ENCODE measurements around the gene MPZL1. TPM values are rescaled to one million over a fixed set of nuclear protein-coding genes. Genes with fewer than 3 reads are reported as not detected.

The MPZL1 gene
- total RNA-seq, 1 donor from 2014 or later, result 85.2 TPM

- Histone ChIP-seq H3K4me1 (no peaks in the 10 kb centered on the region), H3K36me3 (no peaks in the 10 kb centered on the region), H3K4me3 (no peak overlapping the region), H3K27me3 (peaks cover 2% of the 10 kb centered on the region), H3K27ac (no peak overlapping the region), H3K9me3 (no peaks in the 10 kb centered on the region)
- intact Hi-C loops (cut with DNase I), result no loop called here
- no peak for DNase-seq
- TF ChIP-seq, protein P1, sequence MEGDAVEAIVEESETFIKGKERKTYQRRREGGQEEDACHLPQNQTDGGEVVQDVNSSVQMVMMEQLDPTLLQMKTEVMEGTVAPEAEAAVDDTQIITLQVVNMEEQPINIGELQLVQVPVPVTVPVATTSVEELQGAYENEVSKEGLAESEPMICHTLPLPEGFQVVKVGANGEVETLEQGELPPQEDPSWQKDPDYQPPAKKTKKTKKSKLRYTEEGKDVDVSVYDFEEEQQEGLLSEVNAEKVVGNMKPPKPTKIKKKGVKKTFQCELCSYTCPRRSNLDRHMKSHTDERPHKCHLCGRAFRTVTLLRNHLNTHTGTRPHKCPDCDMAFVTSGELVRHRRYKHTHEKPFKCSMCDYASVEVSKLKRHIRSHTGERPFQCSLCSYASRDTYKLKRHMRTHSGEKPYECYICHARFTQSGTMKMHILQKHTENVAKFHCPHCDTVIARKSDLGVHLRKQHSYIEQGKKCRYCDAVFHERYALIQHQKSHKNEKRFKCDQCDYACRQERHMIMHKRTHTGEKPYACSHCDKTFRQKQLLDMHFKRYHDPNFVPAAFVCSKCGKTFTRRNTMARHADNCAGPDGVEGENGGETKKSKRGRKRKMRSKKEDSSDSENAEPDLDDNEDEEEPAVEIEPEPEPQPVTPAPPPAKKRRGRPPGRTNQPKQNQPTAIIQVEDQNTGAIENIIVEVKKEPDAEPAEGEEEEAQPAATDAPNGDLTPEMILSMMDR (IDR thresholded peaks at IDR 0.05), result no peak
- ATAC-seq, result no peak
Observed at GRCh38 chr1:167836197-167836596, 114.4 kb downstream of the MPZL1 start.

DNA sequence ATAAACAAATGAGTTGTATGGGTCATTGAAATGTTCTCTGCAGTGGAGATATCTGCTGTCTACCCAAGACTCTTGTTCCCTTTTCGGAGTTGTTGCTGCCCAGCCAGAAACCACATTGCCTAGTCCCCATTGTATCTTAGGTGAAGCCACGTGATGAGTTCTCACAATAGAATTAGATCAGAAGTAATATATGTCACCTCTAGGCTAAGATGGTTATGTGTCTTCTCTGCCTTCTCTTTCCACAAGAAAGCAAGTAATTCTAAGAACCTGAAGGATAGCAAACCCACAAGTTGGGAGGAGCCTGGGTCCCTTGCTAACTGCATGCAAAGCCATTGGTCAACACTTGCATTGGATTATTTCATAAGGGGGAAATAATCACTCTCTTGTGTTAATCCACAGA, 115.5 kb downstream of the MPZL1 start:
- peaks cover 3% of the 10 kb centered on the region for H3K27me3 ChIP-seq
- no peaks in the 10 kb centered on the region for H3K4me1 ChIP-seq
- intact Hi-C loops (cut with DNase I), result no loop called here
- no peak overlapping the region for H3K4me3 ChIP-seq
- ATAC-seq (no peak), DNase-seq (no peak)
- no peaks in the 10 kb centered on the region for H3K36me3 ChIP-seq
- TF ChIP-seq, protein P1 (IDR thresholded peaks at IDR 0.05), result no peak
- no peaks in the 10 kb centered on the region for H3K9me3 ChIP-seq
- no peak overlapping the region for H3K27ac ChIP-seq

DNA sequence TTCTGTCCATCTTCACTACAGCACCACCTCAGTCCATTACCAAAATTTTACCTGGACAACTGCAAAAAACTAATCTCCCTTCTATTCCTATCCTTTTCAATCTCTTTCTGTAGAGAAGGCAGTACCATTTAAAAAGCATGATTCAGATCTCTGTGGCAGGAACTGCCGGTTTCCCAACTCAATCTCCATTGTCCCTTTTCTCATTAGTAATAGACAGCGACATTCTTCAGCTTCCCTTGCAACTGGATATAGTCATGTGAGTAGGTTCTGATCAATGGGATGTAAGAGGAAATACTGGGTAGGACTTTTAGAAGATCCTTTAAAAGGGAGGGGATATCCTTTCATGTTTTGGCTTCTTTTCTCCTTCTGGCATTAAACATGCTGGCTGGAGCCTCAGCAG, 117.2 kb downstream of the MPZL1 start:
- ATAC-seq, result no peak
- H3K36me3 ChIP-seq, result no peaks in the 10 kb centered on the region
- intact Hi-C loops (cut with DNase I), result no loop called here
- TF ChIP-seq, protein P1 (IDR thresholded peaks at IDR 0.05), result no peak
- H3K4me1 ChIP-seq, result no peaks in the 10 kb centered on the region
- no peak overlapping the region for H3K27ac ChIP-seq
- H3K27me3 ChIP-seq, result peaks cover 3% of the 10 kb centered on the region
- no peak overlapping the region for H3K4me3 ChIP-seq
- no peak for DNase-seq
- H3K9me3 ChIP-seq, result no peaks in the 10 kb centered on the region

Other genes with a start within 250 kb of the MPZL1 start
- 8.9 TPM for gene CD247, start 203.5 kb upstream of the MPZL1 start, total RNA-seq
- 171 TPM for gene CREG1, start 168.2 kb upstream of the MPZL1 start, total RNA-seq
- gene RCSD1, start 91.8 kb upstream of the MPZL1 start, total RNA-seq, result 14.8 TPM
- 0.29 TPM for gene ADCY10, start 192.2 kb downstream of the MPZL1 start, total RNA-seq
- gene DCAF6, start 214.7 kb downstream of the MPZL1 start, total RNA-seq, result 49.9 TPM
- 40.5 TPM for gene MPC2, start 215.1 kb downstream of the MPZL1 start, total RNA-seq

All from upper lobe of right lung (tissue), 1 donor.